Activated T-cell treated with anti-CD3 and anti-CD28 coated beads for 48 hours (primary cell): ENCODE data around the gene OR2J2.
"Not testable (repeated sequence)": the region's sequence is repeated elsewhere in the genome, so short reads cannot be mapped to it uniquely, and the experiment has no call there.

Experiments
- DNase-seq: peaks from one replicate; pipeline ENCODE4 v3.0.0-alpha.2; 2020; ENCODE audit warnings: low read depth

The OR2J2 gene

GRCh38 chr6:29170607-29171006, at the start of gene OR2J2:
Gene OR2J2 (plus strand): TSS chr6:29170907. CDS start chr6:29173636, 2,729 bp downstream.
- DNase-seq, result not testable (repeated sequence)

- DNase-seq, result no peak
Measured at GRCh38 chr6:29129326-29130012, 41.2 kb upstream of the OR2J2 start.

GRCh38 chr6:29130644-29131043, 40.1 kb upstream of the OR2J2 start:
- DNase-seq, result no peak

GRCh38 chr6:29131691-29132090, 39.0 kb upstream of the OR2J2 start:
- DNase-seq, result no peak

- DNase-seq, result no peak
Measured at GRCh38 chr6:29137724-29138123, 33.0 kb upstream of the OR2J2 start.

GRCh38 chr6:29141606-29142005, 29.1 kb upstream of the OR2J2 start:
- no peak for DNase-seq

GRCh38 chr6:29142309-29142708, 28.4 kb upstream of the OR2J2 start:
- no peak for DNase-seq

- no peak for DNase-seq
Measured at GRCh38 chr6:29146179-29146578, 24.5 kb upstream of the OR2J2 start.

GRCh38 chr6:29147074-29147473, 23.6 kb upstream of the OR2J2 start:
- no peak for DNase-seq

- DNase-seq, result not testable (repeated sequence)
Measured at GRCh38 chr6:29149444-29149843, 21.3 kb upstream of the OR2J2 start.

- DNase-seq, result no peak
Measured at GRCh38 chr6:29153083-29153482, 17.6 kb upstream of the OR2J2 start.

- DNase-seq, result not testable (repeated sequence)
Measured at GRCh38 chr6:29155182-29155581, 15.5 kb upstream of the OR2J2 start.

GRCh38 chr6:29159922-29160321, 10.8 kb upstream of the OR2J2 start:
- not testable (repeated sequence) for DNase-seq

- not testable (repeated sequence) for DNase-seq
Measured at GRCh38 chr6:29165571-29165970, 5.1 kb upstream of the OR2J2 start.

- DNase-seq, result no peak
Measured at GRCh38 chr6:29171736-29172135, 1.0 kb downstream of the OR2J2 start.

- DNase-seq, result no peak
Measured at GRCh38 chr6:29183594-29183993, 12.9 kb downstream of the OR2J2 start.

- not testable (repeated sequence) for DNase-seq
Measured at GRCh38 chr6:29188659-29189058, 18.0 kb downstream of the OR2J2 start.

GRCh38 chr6:29200767-29201662, 30.3 kb downstream of the OR2J2 start:
- DNase-seq, result no peak

- no peak for DNase-seq
Measured at GRCh38 chr6:29201966-29202365, 31.3 kb downstream of the OR2J2 start.

GRCh38 chr6:29211488-29211887, 40.8 kb downstream of the OR2J2 start:
- no peak for DNase-seq

- no peak for DNase-seq
Measured at GRCh38 chr6:29216528-29216927, 45.8 kb downstream of the OR2J2 start.

GRCh38 chr6:29217242-29217641, 46.5 kb downstream of the OR2J2 start:
- DNase-seq, result not testable (repeated sequence)

GRCh38 chr6:29218056-29218455, 47.3 kb downstream of the OR2J2 start:
- not testable (repeated sequence) for DNase-seq
